GM12878 (cell line): ENCODE measurements around the gene C16orf46. TPM values are rescaled to one million over a fixed set of nuclear protein-coding genes. Genes with fewer than 3 reads are reported as not detected.

Experiments
- BCL11A ChIP-seq: IDR thresholded peaks from 2 replicates; pipeline ENCODE4 v1.6.1; 2011; ENCODE audit warnings: low read depth, low read length
- CHD1 ChIP-seq: IDR thresholded peaks from 2 replicates; pipeline ENCODE4 v1.6.1; 2012; ENCODE audit warnings: low read depth, low read length, improper control_type of control experiment
- E2F8 ChIP-seq: fragments of 450-650 bp; IDR thresholded peaks from 2 replicates; pipeline ENCODE4 v1.6.1; 2018; ENCODE audit warnings: mild to moderate bottlenecking, low read depth, moderate library complexity; ENCODE audit not compliant: partially characterized antibody
- IKZF2 ChIP-seq, 2 experiments: fragments of 450-650 bp; IDR thresholded peaks; 2 replicates each; pipeline ENCODE4 v1.6.1; 2017; ENCODE audit warnings: mild to moderate bottlenecking in 2 of 2, moderate library complexity in 2 of 2
- IRF3 ChIP-seq: fragments of 450-650 bp; IDR thresholded peaks from 2 replicates; pipeline ENCODE4 v1.6.1; 2014; ENCODE audit warnings: mild to moderate bottlenecking
- RELA ChIP-seq: fragments of 450-650 bp; IDR thresholded peaks from 2 replicates; pipeline ENCODE4 v1.8.0; 2014; ENCODE audit warnings: borderline replicate concordance; ENCODE audit not compliant: partially characterized antibody
- RELB ChIP-seq: fragments of 450-650 bp; IDR thresholded peaks from 2 replicates; pipeline ENCODE4 v1.6.1; 2017; ENCODE audit warnings: low read depth, mild to moderate bottlenecking, moderate library complexity
- SPI1 ChIP-seq: IDR thresholded peaks from 2 replicates; pipeline ENCODE4 v1.6.1; 2011; ENCODE audit warnings: low read depth, mild to moderate bottlenecking, low read length, moderate library complexity, borderline replicate concordance; ENCODE audit not compliant: insufficient read depth
- SREBF2 ChIP-seq: IDR thresholded peaks from 2 replicates; pipeline ENCODE4 v1.6.1; 2012; ENCODE audit warnings: mild to moderate bottlenecking, low read length
- TARDBP ChIP-seq: IDR thresholded peaks from 2 replicates; pipeline ENCODE4 v1.6.1; 2016; ENCODE audit warnings: borderline replicate concordance
- TCF7 ChIP-seq: IDR thresholded peaks from 2 replicates; pipeline ENCODE4 v1.6.1; 2014; ENCODE audit warnings: antibody characterized with exemption, borderline replicate concordance
- ZBED1 ChIP-seq: IDR thresholded peaks from 2 replicates; pipeline ENCODE4 v1.6.1; 2016; ENCODE audit warnings: borderline replicate concordance
- ZNF592 ChIP-seq: fragments of 450-650 bp; IDR thresholded peaks from 2 replicates; pipeline ENCODE4 v1.6.1; 2017; ENCODE audit warnings: mild to moderate bottlenecking, moderate library complexity
- ZNF687 ChIP-seq: fragments of 450-650 bp; IDR thresholded peaks from 2 replicates; pipeline ENCODE4 v1.6.1; 2017; ENCODE audit warnings: mild to moderate bottlenecking, moderate library complexity
- polyA plus RNA-seq, 11 experiments: library from polyadenylated mRNA; depleted of rRNA in 4 of 11; unstranded in 6 of 11; stranded (reverse) in 5 of 11; fragments of >200 nt; fragmentation: Nextera tagmentation in 4 of 11; fragmentation: Illumina TruSeq in 1 of 11; extraction: Ambion mirVana in 4 of 11; extraction: Trizol in 1 of 11; gene quantifications; 1 replicate in 1 of 11; 2 replicates in 10 of 11; pipeline versions ENCODE4 v1.2.1 to v1.2.3, GENCODE V29; 2011 to 2016; ENCODE audit warnings: inconsistent platforms in 2 of 11, missing spikeins in 2 of 11, low read depth in 1 of 11
- total RNA-seq, 4 experiments: library from RNA; depleted of rRNA in 3 of 4; stranded (reverse); fragments of >200 nt in 3 of 4; fragmentation: Illumina TruSeq in 1 of 4; extraction: Trizol in 1 of 4; gene quantifications; 2 replicates each; pipeline versions ENCODE4 v1.2.1 to v1.2.3, GENCODE V29; 2013 to 2021

C16orf46 gene
- total and polyA plus RNA-seq, 10 of the 15 experiments (the other 5 are each of a cell fraction or from before 2014, with no cell fraction given) = 0.04 to 0.46 (median 0.14) TPM; not detected in 6

DNA sequence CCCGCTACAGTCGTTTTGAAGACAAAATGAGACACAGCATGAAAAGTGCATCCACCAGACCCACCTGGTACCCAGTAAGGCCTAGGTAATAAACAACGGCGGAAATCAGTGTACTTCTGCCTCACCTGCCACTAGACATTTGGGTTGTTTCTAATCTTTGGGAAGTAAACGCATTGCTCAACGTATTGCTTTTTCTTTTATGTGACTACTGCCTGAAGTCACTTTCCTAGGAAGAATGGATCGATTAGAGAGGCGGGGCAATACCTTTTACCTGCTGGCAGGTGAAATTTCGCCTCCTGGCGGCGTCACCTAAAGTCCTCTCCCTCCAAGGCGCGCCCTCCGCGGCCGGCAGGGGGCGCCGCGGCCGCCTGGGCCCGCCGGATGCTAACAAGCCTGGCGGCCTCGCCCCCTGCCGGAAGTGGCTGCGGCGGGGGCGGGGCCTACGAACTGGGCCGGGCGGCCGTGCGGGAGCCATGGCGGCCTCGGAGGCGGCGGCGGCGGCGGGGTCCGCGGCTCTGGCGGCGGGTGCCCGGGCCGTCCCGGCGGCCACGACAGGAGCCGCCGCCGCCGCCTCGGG, 41.6 kb downstream of the C16orf46 start, which contains the start of gene ATMIN (continued):
- TF ChIP-seq ZNF687 (no peak), BCL11A (no peak), RELB (0 out of 2 replicates have a peak, but pooled peaks have one; percentile 20), ZBED1 (no peak), RELA (peak; percentile 67), IKZF2 (IDR thresholded peaks at IDR 0.05) (no peak), SPI1 (no peak), IRF3 (0 out of 2 replicates have a peak, but pooled peaks have one; percentile 24), TCF7 (no peak), CHD1 (no peak), TARDBP (no peak), ZNF592 (peak; percentile 95), E2F8 (no peak), SREBF2 (no peak)
